HG03135 (cell line): Measurements from ENCODE around the gene ST8SIA6.
A peak's percentile ranks its signal among the peaks of the same experiment; 100 is the strongest.
"Not testable (repeated sequence)": the region's sequence is repeated elsewhere in the genome, so short reads cannot be mapped to it uniquely, and the experiment has no call there.

Source experiments
- ATAC-seq: cut with Tn5 transposase; IDR thresholded peaks from one replicate; pipeline ENCODE4 v1.9.1; 2021; ENCODE audit warnings: mild to moderate bottlenecking, moderate library complexity; ENCODE audit not compliant: unreplicated experiment

The ST8SIA6 gene, protein sequence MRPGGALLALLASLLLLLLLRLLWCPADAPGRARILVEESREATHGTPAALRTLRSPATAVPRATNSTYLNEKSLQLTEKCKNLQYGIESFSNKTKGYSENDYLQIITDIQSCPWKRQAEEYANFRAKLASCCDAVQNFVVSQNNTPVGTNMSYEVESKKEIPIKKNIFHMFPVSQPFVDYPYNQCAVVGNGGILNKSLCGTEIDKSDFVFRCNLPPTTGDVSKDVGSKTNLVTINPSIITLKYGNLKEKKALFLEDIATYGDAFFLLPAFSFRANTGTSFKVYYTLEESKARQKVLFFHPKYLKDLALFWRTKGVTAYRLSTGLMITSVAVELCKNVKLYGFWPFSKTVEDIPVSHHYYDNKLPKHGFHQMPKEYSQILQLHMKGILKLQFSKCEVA

GRCh38 chr10:17454161-17455014, at the start of gene ST8SIA6:
Gene ST8SIA6, minus strand, starts transcription at chr10:17454595. Its CDS starts 340 bp downstream, at chr10:17454255.
- ATAC-seq: peak; percentile 78

- ATAC-seq: no peak
Observed at GRCh38 chr10:17503795-17504194, 49.4 kb upstream of the ST8SIA6 start.

DNA sequence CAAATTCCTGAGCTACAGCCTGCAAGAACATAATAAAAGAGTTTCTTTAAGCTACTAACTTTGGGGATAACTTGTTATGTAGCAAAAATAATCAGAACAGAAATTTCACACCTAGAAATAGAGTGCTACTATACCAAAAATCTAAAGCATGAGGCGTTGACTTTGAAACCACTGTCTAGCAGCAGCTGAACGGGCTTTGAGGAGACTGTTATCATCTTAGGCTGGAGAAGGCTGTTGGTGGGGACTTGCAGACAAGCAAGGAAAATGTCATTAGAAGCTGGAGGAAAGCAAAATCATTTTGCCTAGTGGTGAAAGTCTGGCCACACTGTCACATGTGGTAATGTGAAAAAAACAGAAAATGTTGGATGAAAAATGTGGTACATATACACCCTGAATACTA, 48.4 kb upstream of the ST8SIA6 start:
- ATAC-seq: no peak

- not testable (repeated sequence) for ATAC-seq
Observed at GRCh38 chr10:17499014-17499413, 44.6 kb upstream of the ST8SIA6 start.

DNA sequence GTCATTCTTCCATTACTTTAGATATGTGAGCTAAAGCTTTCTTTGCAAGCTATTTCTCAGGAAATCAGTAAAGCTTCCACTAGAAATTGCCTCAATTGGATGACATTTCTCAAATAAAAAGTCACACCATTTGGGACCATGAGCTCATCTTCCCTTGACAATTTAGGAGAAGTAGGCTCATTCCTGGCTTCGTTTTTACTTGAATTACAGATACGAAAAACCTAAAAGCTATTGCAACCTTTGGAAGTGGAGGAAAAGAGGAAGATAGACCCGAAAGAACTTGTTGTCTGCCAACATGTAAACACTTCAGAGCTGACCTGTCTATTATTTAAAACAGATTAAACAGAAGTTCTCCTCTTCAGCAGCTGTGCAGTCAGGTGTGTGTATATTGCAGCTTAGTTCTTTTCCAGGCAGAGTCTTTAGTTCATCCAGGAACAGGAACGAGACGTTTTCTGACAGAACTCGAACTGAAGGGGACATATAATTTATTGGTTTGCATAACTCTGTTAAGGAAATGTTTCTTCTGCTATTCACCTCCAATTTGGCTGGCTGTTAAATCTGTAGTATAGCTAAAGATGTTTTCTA, 43.1 kb upstream of the ST8SIA6 start:
- ATAC-seq: no peak

DNA sequence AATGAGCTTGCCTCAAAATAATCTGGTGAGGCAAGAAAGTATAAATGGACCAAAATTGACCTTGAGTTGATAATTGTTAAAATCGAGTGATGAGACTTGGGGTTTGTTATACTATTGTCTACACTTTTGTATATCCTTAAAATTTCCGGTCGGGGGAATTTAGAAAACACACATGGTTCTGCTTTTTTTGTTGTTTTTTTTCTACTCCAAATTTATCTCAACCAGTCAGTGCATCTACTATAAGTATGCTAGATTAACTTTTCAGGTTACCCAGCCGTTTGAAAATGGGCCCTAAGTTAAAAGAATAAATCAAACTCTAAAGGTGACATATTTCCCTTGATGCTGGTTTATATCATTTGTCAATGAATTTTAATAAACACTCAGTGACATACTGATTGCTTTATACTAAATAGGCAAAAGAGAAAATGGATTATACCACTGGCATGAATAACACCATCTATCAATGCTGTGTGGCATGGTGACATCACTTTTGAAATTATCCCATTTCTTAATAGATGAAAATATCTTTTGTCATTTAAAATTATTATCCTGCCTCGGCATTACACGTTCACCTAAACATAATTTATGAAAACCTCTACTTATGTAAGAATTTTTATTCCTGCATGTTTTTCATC, 40.3 kb upstream of the ST8SIA6 start:
- no peak for ATAC-seq

DNA sequence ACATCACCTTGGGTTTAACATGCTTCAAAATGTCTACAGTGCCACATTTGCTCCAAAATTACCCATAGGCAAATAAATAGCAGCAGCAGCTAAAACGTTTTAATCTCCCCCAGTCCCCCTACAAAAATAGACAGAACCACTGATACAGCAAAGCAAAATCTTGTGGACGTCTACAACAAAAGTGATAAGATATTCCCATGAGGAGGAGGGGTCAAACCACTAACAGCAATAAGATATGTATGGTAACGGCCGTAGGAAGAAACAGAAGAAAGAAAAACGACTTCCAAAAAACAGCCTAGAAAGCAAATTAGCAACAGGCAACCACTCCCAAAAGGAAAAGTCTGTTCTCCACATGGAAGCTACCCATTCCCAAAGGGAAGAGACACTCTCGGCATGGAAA, 34.5 kb upstream of the ST8SIA6 start:
- no peak for ATAC-seq

- ATAC-seq: no peak
Observed at GRCh38 chr10:17483079-17483478, 28.7 kb upstream of the ST8SIA6 start.

DNA sequence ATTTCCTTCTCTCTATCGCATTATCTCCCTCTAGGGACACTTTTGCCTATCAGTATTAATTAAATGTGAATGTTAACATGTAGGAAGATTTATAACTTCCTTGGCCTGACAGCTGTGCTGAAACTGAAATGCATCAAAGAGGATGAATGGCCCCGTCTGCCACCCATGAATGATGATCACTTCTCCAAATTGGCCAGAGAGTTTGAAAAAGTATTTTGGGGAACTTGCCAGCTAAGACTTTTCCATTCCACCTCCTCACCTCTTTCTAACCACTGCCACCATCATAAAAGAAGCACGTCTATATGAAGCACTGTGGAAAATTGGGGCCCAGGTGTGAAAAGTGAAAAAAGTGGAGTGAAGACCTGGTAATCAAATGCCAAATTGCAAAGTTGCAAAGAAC, 25.4 kb upstream of the ST8SIA6 start:
- no peak for ATAC-seq

- ATAC-seq: no peak
Observed at GRCh38 chr10:17479015-17479615, 24.7 kb upstream of the ST8SIA6 start.

- peak; percentile 60 for ATAC-seq
Observed at GRCh38 chr10:17476073-17476472, 21.7 kb upstream of the ST8SIA6 start.

DNA sequence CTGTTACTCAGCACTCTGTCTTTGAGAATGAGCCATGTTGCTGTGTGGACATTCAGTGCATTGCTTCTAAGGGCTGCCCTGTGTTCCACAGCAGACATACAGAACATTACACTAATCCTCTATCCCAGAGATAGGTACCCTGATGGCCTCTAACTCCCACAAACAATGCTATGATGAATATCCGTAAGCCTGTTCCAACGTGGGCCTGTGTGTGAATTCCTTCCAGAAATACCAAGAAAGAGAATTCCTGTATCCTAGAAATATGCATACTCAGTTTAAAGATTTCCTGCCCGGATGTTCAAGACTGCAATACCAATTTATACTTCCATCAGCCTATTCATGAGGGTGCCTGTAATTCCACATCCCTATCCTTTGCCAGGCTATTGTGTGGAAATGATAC, 21.3 kb upstream of the ST8SIA6 start:
- ATAC-seq: no peak

DNA sequence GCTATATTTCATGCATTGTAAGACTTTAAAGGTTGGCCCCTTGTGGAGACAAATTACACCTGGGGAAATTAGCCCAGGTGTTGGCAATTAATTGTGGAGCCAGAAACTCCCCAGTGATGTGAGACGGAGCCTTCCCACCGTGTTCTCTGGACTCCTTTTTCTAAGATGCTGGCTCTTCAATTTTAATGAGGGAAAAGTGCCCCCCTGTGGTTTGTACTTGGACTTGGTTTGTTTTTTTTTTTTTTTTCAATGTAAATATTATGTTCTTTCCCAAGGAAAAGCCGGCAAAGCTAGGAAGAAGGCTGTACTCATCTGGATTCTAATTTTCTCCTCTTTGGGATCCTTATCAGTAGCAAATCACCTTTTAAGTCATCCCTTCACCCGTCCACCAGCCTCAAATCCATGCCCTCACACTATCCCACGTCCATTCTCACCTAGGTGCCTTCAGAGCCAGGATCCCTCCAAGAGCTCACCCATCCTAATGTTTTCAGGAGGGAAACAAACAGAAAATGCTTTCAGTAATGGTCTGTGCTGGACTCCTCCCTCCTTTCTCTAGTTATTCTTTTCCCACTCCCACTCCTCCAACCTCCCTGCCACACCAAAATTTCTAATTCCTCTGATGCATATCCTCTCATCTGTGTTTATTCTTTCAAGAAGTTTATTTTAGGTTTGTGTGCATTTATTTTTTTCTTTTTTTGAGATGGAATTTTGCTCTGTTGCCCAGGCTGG, 20.4 kb upstream of the ST8SIA6 start:
- ATAC-seq: no peak

- no peak for ATAC-seq
Observed at GRCh38 chr10:17473228-17473950, 19.0 kb upstream of the ST8SIA6 start.

DNA sequence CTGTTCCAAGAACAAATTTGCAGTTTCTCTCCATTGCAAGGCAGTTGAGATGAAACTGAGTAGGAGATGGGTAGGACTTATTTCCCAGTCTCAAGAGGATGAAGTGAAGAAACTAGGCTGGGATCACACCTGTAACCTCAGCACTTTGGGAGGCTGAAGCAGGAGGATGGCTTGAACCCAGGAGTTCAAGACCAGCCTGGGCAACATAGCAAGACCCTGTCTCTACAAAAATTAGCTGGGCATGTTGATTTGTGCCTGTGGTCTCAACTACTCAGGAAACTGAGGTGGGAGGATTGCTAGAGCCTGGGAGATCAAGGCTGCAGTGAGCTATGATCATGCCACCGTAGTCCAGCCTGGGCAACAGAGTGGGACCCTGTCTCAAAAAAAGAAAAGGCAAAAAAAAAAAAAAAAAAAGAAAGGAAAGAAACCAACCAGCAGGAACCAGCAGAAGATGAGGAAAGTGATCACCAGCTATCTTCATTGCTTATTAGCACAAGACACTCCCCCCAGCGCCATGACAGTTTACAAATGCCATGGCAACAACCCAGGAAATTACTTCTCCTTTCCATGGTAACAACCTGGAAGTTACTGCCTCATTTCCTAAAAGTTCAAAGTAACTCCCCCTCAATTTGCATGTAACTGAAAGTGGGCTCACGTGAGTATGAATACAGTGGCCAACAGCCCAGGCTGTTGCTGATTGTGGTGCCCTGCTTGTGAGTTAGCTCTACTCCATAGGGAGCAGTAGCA, 18.3 kb upstream of the ST8SIA6 start:
- ATAC-seq: no peak

GRCh38 chr10:17470246-17470645, 15.9 kb upstream of the ST8SIA6 start:
- ATAC-seq: no peak

GRCh38 chr10:17465328-17466125, 11.1 kb upstream of the ST8SIA6 start:
- ATAC-seq: no peak

DNA sequence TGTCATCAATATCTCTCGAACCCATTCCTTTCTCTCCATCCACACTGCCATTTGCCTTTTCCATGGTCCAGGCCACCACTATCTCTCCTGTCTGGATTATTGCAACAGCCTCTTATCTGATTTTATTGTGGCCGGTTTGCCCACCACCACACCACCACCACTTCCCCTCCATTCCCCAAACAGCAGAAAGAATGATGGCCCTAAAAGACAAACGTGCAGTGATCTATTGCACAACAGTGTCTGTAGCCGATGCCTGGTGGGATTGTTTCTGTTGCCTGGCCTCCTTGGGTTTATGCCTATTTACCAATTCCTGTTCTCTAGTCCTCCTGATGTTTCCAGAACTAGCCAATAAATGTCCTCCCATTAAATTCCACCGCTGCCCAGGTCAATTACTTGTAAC, 10.2 kb upstream of the ST8SIA6 start:
- ATAC-seq: no peak
